Cardiac muscle cell (in vitro differentiated cells and primary cell): ENCODE data around the gene SLC35A4. TPM values are rescaled to one million over a fixed set of nuclear protein-coding genes. Genes with fewer than 3 reads are reported as not detected.
A peak's percentile ranks its signal among the peaks of the same experiment; 100 is the strongest.
"Not testable (repeated sequence)": the region's sequence is repeated elsewhere in the genome, so short reads cannot be mapped to it uniquely, and the experiment has no call there.

Source experiments
- DNase-seq, 2 donors: peaks; one replicate each; pipeline versions ENCODE4 v3.0.0 to v3.0.0-alpha.2; 2010 to 2017; ENCODE audit warnings: low read depth in 1 of 2, low spot score in 1 of 2
- H3K27ac ChIP-seq: fragments of 200-600 bp; sonication (generic); 2 replicates; pipeline ENCODE4 v1.5.1; 2016
- H3K27me3 ChIP-seq: fragments of 200-600 bp; sonication (generic); 2 replicates; pipeline ENCODE4 v1.6.0; 2016; ENCODE audit warnings: control low read depth
- H3K36me3 ChIP-seq: fragments of 200-600 bp; sonication (generic); 2 replicates; pipeline ENCODE4 v1.5.1; 2016; ENCODE audit warnings: control low read depth
- H3K4me1 ChIP-seq: fragments of 200-600 bp; sonication (generic); 2 replicates; pipeline ENCODE4 v1.8.1; 2017; ENCODE audit warnings: low read depth, mild to moderate bottlenecking, mixed run types
- H3K4me3 ChIP-seq: fragments of 200-600 bp; sonication (generic); 2 replicates; pipeline ENCODE4 v1.5.1; 2016; ENCODE audit warnings: mild to moderate bottlenecking
- H3K9me3 ChIP-seq: fragments of 200-600 bp; sonication (generic); 2 replicates; pipeline ENCODE4 v1.5.1; 2017; ENCODE audit warnings: low read depth, mild to moderate bottlenecking, control low read depth
- CTCF ChIP-seq: IDR thresholded peaks from 2 replicates; pipeline ENCODE4 v1.5.1; 2012; ENCODE audit warnings: low read depth, mild to moderate bottlenecking, low read length
- polyA plus RNA-seq: library from polyadenylated mRNA; unstranded; fragments of >200 nt; fragmentation: Nextera tagmentation; extraction: Ambion mirVana; gene quantifications from 2 replicates; pipeline ENCODE4 v1.2.1, GENCODE V29; 2016
- total RNA-seq: library from RNA; depleted of rRNA; stranded (reverse); fragments of >200 nt; gene quantifications from 2 replicates; pipeline ENCODE4 v1.2.3, GENCODE V29; 2016

The SLC35A4 gene
- total and polyA plus RNA-seq, 2 experiments from 2014 or later, result 32.3 to 80.7 TPM

DNA sequence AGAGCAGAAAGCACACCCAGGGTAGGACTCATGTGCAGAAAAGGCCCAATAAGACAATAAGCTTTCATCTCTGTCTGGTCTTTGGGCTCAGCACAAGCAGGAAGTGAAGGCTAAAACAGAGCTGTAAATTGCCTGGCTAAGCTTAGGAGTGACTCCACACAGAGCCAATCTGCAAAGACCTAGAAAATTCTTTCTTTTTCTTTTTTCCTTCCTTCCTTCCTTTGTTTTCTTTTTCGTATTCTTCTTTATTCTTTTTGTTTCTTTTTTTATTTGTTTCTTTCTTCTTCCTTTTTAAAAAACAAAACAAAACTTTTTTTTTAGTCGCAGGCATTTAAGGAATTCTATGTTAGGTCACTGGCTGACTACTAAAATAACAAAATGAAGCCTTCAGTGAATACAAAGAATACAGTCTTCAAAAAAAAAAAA lies 12.2 kb downstream of the SLC35A4 start:
- Histone ChIP-seq H3K36me3 (no peaks in the 10 kb centered on the region), H3K27me3 (no peaks in the 10 kb centered on the region), H3K4me3 (no peak overlapping the region), H3K4me1 (no peaks in the 10 kb centered on the region), H3K27ac (no peak overlapping the region), H3K9me3 (no peaks in the 10 kb centered on the region)
- peak in 1 of 2 donors; percentile 38 for DNase-seq
- TF ChIP-seq CTCF, result no peak

- H3K27me3 ChIP-seq, DNase-seq, H3K4me3 ChIP-seq, H3K36me3 ChIP-seq, H3K27ac ChIP-seq, H3K4me1 ChIP-seq, H3K9me3 ChIP-seq: not testable (repeated sequence)
Measured at GRCh38 chr5:140579188-140579747, 14.6 kb downstream of the SLC35A4 start.

DNA sequence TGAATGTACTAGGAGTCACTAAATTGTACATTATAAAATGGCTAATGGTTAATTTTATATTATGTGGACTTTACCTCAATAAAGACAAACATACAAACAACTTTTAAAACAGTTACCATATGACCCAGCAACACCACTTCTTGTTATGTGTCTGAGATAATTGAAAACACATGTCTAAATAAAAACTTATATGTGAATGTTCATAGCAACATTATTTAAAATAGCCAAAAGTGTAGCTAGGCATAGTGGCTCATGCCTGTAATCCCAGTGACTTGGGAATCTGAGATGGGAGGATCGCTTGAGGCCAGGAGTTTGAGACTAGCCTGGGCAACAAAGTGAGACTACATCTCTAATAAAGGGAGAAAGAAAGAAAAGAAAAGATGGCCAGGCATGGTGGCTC lies 22.9 kb downstream of the SLC35A4 start:
- H3K27ac ChIP-seq, result no peak overlapping the region
- TF ChIP-seq CTCF, result no peak
- H3K4me3 ChIP-seq, result no peak overlapping the region
- no peaks in the 10 kb centered on the region for H3K9me3 ChIP-seq
- DNase-seq, result no peak
- H3K4me1 ChIP-seq, result no peaks in the 10 kb centered on the region
- H3K27me3 ChIP-seq, result no peaks in the 10 kb centered on the region
- H3K36me3 ChIP-seq, result no peaks in the 10 kb centered on the region

GRCh38 chr5:140588311-140589070 lies 23.9 kb downstream of the SLC35A4 start:
- Histone ChIP-seq H3K4me1 (no peaks in the 10 kb centered on the region), H3K4me3 (no peak overlapping the region), H3K36me3 (no peaks in the 10 kb centered on the region), H3K9me3 (no peaks in the 10 kb centered on the region), H3K27ac (no peak overlapping the region), H3K27me3 (no peaks in the 10 kb centered on the region)
- TF ChIP-seq CTCF, result no peak
- DNase-seq, result peak in 1 of 2 donors; percentile 69

- Histone ChIP-seq H3K27me3 (no peaks in the 10 kb centered on the region), H3K36me3 (no peaks in the 10 kb centered on the region), H3K4me3 (no peak overlapping the region), H3K4me1 (no peaks in the 10 kb centered on the region), H3K27ac (no peak overlapping the region), H3K9me3 (no peaks in the 10 kb centered on the region)
- no peak for DNase-seq
- no peak for TF ChIP-seq CTCF
Measured at GRCh38 chr5:140590861-140591260, 26.2 kb downstream of the SLC35A4 start.

GRCh38 chr5:140591747-140592372 lies 27.2 kb downstream of the SLC35A4 start:
- H3K4me1 ChIP-seq, result no peaks in the 10 kb centered on the region
- no peak for TF ChIP-seq CTCF

GRCh38 chr5:140593070-140593469 lies 28.4 kb downstream of the SLC35A4 start:
- not testable (repeated sequence) for H3K9me3 ChIP-seq, H3K36me3 ChIP-seq, H3K27ac ChIP-seq, H3K4me3 ChIP-seq, H3K27me3 ChIP-seq, H3K4me1 ChIP-seq, DNase-seq

More at GRCh38 chr5:140591747-140592372, 27.2 kb downstream of the SLC35A4 start:
- H3K36me3 ChIP-seq, result no peaks in the 10 kb centered on the region
- H3K27ac ChIP-seq, result no peak overlapping the region
- DNase-seq, result peak in 1 of 2 donors; percentile 51
- H3K4me3 ChIP-seq, result no peak overlapping the region
- H3K27me3 ChIP-seq, result no peaks in the 10 kb centered on the region
- H3K9me3 ChIP-seq, result no peaks in the 10 kb centered on the region
